Stimulated activated CD4-positive, alpha-beta T cell treated with anti-CD3 and anti-CD28 coated beads, Interleukin-1b, Interleukin-23, amount 100 ng/mL, for 1 hour (primary cell): Measurements from ENCODE around the gene SFXN1.
"Not testable (repeated sequence)": the region's sequence is repeated elsewhere in the genome, so short reads cannot be mapped to it uniquely, and the experiment has no call there.

ENCODE experiments used
- DNase-seq, 2 donors: peaks; one replicate each; pipeline ENCODE4 v3.0.0-alpha.2; 2020; ENCODE audit warnings: low read depth in 2 of 2

SFXN1 gene

GRCh38 chr5:175494264-175495183, 16.2 kb downstream of the SFXN1 start:
- DNase-seq = no peak

GRCh38 chr5:175501759-175502158, 23.4 kb downstream of the SFXN1 start:
- DNase-seq = no peak

GRCh38 chr5:175507671-175508070, 29.3 kb downstream of the SFXN1 start:
- not testable (repeated sequence) for DNase-seq

- DNase-seq = no peak
Observed at GRCh38 chr5:175508896-175509295, 30.5 kb downstream of the SFXN1 start.

DNA sequence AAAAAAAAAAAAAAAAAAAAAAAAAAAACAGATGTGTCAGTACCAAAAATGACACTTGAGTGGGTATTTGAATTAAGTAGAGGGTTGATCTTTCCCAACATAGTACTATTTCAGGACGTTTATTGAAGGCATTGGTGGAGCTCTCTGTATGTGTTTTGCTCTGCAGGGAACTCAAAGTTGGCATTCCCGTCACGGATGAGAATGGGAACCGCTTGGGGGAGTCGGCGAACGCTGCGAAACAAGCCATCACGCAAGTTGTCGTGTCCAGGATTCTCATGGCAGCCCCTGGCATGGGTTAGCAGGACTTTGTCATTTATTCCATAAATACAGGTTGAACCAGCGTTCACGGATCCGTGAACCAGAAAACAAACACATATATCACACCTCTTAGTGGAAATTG, 34.9 kb downstream of the SFXN1 start:
- no peak for DNase-seq

- DNase-seq = no peak
Observed at GRCh38 chr5:175513726-175514125, 35.4 kb downstream of the SFXN1 start.

DNA sequence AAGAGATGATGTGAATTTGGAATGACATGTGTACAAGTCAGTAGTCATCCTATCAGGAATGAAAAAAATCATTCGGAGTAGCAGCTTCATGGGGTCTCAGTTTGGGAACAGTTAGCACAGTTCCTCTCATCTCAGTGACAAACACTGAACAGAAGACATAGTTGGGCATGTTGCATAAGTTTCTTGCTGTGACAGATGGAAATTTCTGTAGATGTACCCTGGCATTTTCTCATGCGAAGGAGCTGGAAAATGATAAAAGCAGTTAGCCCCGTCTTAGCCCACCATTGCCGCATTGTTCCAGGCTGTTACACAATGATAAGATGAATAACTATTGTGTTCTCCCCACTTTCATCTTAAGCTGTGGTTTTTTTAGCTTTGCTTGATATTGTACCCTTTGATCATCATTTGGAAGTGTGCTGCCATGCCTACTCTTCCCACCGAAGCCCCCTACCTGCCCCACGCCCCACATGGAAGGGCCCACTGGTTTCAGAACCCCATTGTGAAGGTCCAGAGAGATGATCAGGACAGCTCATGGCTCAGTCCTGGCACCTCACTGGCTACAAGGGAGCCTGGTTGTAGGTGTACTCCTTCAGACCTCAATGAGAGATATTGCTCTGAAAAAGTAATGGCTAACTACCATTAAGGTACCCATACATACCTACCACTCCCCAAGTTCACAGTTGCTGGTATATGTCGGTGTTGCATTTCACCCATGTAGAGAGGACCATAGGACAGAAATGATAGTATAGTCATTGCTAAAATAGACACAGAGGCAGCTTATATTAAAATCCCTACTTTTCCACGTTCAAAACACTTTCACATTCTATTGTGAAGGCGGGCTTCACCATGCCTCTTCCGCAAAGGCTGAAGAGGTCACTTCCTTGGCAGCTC, 38.8 kb downstream of the SFXN1 start:
- no peak for DNase-seq

DNA sequence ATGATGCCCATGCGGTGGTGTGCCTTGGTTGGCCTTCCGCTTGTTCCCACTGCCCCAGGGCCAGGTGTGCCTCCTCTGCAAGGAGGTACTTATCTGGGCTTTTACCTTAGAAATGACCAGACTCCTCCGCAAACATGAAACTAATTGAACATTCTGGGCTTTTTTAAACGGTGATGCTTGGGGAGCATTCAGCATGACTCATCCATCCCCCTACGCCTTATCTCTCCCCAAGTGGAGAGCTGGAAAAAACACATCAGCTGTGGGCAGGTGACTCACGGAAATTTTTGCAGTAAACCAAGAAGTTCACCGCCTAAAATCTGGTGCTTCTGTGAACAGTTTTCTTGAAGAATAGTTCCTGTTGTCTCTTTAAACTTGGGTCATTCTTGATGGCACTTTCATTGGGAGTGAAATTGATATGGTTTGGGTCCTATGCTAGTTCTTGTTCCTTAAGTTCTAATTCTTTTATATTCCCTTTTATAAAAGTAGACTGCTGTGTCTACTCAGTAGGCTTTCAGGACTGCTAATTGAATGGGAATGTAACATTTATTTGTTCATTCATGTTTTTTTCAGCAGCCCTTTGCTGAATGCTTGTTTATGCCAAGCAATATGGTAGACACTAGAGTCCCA, 39.6 kb downstream of the SFXN1 start:
- DNase-seq = peak; percentile 53 to 62

DNA sequence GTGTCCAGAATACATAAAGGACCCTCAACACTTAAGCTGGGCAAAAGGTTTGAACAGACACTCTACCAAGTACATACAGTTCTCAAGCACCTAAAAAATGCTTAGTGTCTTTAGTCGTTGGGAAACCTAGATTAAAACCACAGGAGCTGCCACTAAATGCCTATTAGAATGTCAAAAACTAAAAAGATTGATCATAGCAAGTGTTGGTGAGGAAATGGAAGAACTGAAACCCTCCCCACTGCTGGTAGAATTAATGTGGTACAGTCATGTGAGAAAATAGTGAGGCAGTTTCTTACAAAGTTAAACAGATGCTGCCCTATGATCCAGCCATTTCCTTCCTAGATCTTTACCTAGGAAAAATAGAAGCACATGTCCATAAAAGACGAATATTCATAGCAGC, 40.6 kb downstream of the SFXN1 start:
- DNase-seq = no peak

DNA sequence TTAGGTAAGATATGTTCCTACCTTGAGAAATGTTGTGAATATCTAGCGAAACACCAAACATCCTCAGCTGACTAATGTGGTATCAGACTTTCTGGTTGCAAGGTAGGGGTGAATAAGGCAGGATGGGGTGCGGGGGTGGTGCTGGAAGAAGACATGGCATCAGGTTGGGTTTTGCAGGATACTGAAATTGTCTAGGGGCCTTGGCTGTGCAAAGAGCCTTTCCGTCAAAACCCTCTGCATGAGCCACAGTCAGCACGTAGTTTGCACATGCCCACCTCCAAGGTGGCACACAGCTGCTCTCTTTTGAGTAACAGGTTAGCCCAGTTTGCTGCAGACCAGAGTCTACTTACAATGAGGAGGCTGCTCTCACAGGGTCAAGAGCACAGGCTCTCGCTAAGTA, 42.0 kb downstream of the SFXN1 start:
- DNase-seq = no peak

DNA sequence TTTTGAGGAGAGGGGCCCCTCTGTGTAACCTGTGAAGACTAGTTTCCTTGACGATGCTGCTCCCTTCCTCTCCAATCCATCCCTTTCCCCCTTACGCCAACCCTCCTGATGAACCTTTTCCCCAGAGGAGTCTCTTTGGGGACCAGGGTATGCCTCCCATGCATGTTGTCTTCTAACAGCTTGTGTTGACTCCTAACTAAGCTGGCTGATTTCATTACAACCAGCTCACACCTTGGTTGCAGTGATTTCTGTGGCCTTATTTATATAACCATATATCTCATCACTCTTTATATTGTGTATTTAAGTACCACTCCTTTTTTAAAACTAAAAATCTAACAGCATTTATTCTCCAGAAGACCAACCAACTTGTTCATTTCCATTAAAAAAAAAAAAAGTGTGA, 42.5 kb downstream of the SFXN1 start:
- DNase-seq = no peak

GRCh38 chr5:175521313-175521833, 43.0 kb downstream of the SFXN1 start:
- no peak for DNase-seq

DNA sequence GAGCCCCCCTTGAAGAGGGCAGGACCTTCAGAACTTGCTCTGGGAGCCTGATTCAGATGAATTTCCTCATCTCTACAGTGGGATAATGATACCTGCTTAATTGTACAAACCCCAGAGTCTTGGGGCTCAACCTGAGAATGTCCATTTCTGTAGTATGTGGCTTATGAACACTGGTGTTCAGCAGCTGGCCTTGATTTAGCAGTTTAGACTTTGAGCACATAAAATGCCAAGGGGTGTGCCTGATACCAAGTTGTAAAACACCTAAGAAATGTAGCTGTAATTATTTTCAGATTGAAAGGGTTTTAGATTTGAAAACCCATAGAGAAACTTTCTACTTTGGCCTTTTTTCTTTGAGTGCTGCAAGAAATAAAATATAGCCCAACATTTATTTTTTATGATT, 44.9 kb downstream of the SFXN1 start:
- no peak for DNase-seq

GRCh38 chr5:175524211-175524610, 45.9 kb downstream of the SFXN1 start:
- no peak for DNase-seq

- no peak for DNase-seq
Observed at GRCh38 chr5:175526691-175527090, 48.3 kb downstream of the SFXN1 start.

DNA sequence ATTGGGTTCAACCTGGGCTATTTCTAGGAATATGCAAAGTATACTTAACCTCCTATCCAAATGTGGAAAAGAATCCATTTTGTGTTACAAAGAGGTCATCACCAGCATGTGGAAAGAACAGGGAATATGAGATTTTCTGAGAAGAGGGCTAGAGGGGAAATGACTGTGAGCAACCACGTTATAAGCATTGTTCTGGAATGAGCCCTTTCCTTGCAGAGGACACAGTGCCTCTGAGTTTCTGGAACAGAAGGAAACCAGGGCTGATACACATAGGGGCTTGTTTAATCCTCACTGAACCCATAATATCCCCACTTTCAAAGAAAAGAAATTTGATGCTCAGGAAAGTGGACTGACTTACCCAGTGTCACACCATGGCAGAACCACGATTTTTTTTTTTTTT, 53.0 kb downstream of the SFXN1 start:
- DNase-seq = no peak

DNA sequence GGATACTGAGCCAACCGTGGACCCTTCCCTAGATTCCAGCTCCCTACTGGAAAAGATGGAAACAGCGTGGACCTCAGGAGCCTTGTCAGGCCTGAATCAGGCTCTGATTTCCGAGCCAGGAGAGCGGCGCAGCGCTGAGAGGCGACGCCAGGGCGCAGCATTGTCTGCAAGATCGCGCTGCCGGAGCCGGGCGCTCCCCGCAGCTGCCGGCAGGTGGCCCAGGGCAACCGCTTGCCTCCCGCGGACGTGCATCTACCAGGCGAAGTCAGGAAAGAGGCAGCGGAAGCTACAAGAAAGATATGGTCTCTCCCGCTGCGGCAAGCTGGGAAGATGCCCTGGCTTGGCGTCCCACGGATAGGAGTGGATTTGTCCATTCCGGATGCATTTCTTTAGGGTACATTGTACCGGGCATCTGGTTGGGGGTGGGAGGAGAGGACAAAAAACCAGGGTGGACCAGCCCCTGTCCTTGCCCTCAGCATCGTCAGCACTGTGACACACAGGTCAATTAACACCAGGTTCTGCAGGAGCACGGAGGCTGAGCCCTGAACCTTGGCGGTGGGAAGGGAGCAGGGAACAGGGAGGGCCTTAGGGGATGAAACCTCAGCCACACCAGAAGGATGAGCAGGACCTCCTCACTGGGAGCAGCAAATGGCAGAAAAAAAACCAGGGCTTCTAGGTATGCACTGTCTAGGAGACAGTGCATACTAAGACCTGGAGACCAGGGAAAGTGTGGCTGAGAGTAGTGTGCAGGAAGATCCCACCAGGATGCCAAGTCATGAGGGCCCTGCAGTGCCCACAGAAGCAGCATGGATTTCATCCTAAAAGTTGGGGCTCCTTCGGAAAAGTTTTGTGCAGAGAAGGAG, 55.9 kb downstream of the SFXN1 start:
- DNase-seq = peak; percentile 71 to 73

DNA sequence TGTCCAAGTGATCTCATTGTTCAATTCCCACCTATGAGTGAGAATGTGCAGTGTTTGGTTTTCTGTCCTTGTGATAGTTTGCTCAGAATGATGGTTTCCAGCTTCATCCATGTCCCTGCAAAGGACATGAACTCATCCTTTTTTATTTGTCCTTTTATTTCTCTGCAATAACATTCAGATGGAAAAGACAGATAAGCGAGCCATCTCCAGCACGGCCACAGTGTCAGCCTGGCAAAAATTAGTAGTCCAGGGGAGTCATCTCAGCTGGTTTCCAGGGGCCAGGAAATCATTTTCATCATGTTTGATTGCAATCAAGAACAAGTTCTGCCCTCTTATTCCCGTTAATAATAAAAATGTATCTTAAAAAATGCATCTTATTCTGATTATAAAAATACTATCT, 57.0 kb downstream of the SFXN1 start:
- not testable (repeated sequence) for DNase-seq

DNA sequence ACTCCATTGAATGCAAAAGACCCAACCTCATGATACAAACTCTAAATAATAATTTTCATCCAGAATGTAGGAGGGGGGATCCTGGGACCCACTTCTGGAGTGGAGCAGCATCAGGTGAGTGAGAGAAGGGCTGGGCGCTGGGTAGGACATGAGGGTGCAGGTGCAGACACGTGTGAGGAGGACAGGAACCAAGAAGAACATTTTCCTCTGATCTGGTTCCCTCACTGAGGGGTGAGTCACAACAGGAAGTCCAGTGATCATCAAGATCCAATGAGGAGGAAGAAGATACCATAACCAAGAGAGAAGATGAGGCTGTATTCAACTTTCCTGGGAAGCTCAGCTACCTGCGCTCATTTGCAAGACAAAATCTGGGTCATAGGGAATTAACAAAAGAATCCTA, 57.4 kb downstream of the SFXN1 start:
- no peak for DNase-seq

DNA sequence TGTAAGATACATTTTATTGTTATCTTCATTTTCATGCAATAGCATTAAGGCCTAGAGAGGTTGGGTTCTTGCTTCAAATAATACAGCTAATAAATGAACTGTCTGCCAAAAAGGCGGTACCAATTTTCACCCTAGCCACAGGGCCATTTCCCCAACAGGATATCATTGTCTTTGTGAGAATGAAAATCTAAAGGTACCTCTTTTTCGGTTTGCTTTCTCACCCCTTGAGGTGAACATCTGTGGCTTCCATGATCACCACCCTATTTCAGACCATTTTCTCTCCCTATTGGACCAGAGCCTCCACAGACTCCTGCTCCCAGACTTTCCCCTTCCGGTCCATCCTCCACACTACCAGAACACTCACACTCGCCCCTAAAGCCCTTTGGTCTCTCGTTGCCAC, 60.2 kb downstream of the SFXN1 start:
- no peak for DNase-seq

- no peak for DNase-seq
Observed at GRCh38 chr5:175539936-175540335, 61.6 kb downstream of the SFXN1 start.
